HEK293 (cell line): Measurements from ENCODE around the gene BICD1.
"Not testable (repeated sequence)": the region's sequence is repeated elsewhere in the genome, so short reads cannot be mapped to it uniquely, and the experiment has no call there.

ENCODE experiments used
- CTCF ChIA-PET: fragments of 350-600 bp; formaldehyde crosslinking; extraction: SDS; loops from one replicate; lab custom pipeline; 2021; ENCODE audit warnings: antibody characterized with exemption; lab: Yijun Ruan, JAX
- POLR2A ChIA-PET: fragments of 300-600 bp; formaldehyde crosslinking; extraction: SDS; loops from one replicate; lab custom pipeline; 2020; ENCODE audit warnings: antibody characterized with exemption, inconsistent platforms; lab: Yijun Ruan, JAX
- H3K27ac ChIP-seq: fragments of 200-500 bp; sonication (Bioruptor generic); 2 replicates; pipeline ENCODE4 v1.5.1; 2014; ENCODE audit warnings: low read depth, low read length, control low read depth, inconsistent platforms; ENCODE audit errors: extremely low read depth
- H3K36me3 ChIP-seq, 2 experiments: fragments of 200-500 bp in 1 of 2; sonication (Bioruptor generic) in 1 of 2; 1 replicate in 1 of 2; 2 replicates in 1 of 2; pipeline ENCODE4 v1.5.1; 2014 to 2017; ENCODE audit warnings: inconsistent platforms in 2 of 2, low read length in 2 of 2; ENCODE audit not compliant: control insufficient read depth in 2 of 2, insufficient read depth in 1 of 2
- H3K4me1 ChIP-seq: fragments of 200-500 bp; sonication (Bioruptor generic); 2 replicates; pipeline ENCODE4 v1.5.1; 2014; ENCODE audit warnings: mild to moderate bottlenecking, low read length, inconsistent platforms; ENCODE audit not compliant: control insufficient read depth, insufficient read depth
- H3K4me3 ChIP-seq: 2 replicates; pipeline ENCODE4 v1.5.1; 2011; ENCODE audit warnings: low read depth, mild to moderate bottlenecking, control low read depth, low read length, moderate library complexity
- H3K9me3 ChIP-seq: fragments of 200-500 bp; sonication (Bioruptor generic); 2 replicates; pipeline ENCODE4 v1.5.1; 2014; ENCODE audit warnings: low read depth, low read length, inconsistent platforms; ENCODE audit not compliant: control insufficient read depth, insufficient read depth
- TCF7L2 ChIP-seq: IDR thresholded peaks from 2 replicates; pipeline ENCODE4 v1.6.1; 2011; ENCODE audit warnings: low read depth, mild to moderate bottlenecking, inconsistent platforms, low read length, moderate library complexity, borderline replicate concordance
- WT1 ChIP-seq: fragments of 450-650 bp; formaldehyde crosslinking; IDR thresholded peaks from 2 replicates; pipeline ENCODE4 v1.5.1; 2016; ENCODE audit warnings: missing biosample characterization, missing genetic modification characterization
- YY2 ChIP-seq: fragments of 450-650 bp; formaldehyde crosslinking; IDR thresholded peaks from 2 replicates; pipeline ENCODE4 v1.5.1; 2016; ENCODE audit warnings: missing biosample characterization, missing genetic modification characterization
- ZFHX2 ChIP-seq: fragments of 450-650 bp; formaldehyde crosslinking; conservative IDR thresholded peaks from 2 replicates; pipeline ENCODE4 v1.5.1; 2016; ENCODE audit warnings: missing biosample characterization, missing genetic modification characterization
- ZNF146 ChIP-seq: fragments of 450-650 bp; formaldehyde crosslinking; IDR thresholded peaks from 2 replicates; pipeline ENCODE4 v1.5.1; 2016; ENCODE audit warnings: missing biosample characterization, missing genetic modification characterization
- ZNF266 ChIP-seq: fragments of 450-650 bp; formaldehyde crosslinking; IDR thresholded peaks from 2 replicates; pipeline ENCODE4 v1.5.1; 2016; ENCODE audit warnings: missing biosample characterization, missing genetic modification characterization, low read depth
- ZNF341 ChIP-seq: fragments of 450-650 bp; formaldehyde crosslinking; IDR thresholded peaks from 2 replicates; pipeline ENCODE4; 2016; ENCODE audit warnings: low read depth, missing biosample characterization, missing genetic modification characterization
- ZNF350 ChIP-seq: fragments of 450-650 bp; formaldehyde crosslinking; IDR thresholded peaks from 2 replicates; pipeline ENCODE4 v1.5.0; 2017; ENCODE audit warnings: missing biosample characterization, mild to moderate bottlenecking, missing genetic modification characterization
- ZNF433 ChIP-seq: fragments of 450-650 bp; formaldehyde crosslinking; IDR thresholded peaks from 2 replicates; pipeline ENCODE4 v1.5.1; 2016; ENCODE audit warnings: missing biosample characterization, missing genetic modification characterization, low read depth
- ZNF501 ChIP-seq: fragments of 450-650 bp; formaldehyde crosslinking; IDR thresholded peaks from 2 replicates; pipeline ENCODE4 v1.5.1; 2016; ENCODE audit warnings: missing biosample characterization, missing genetic modification characterization
- ZNF707 ChIP-seq: fragments of 450-650 bp; formaldehyde crosslinking; IDR thresholded peaks from 2 replicates; pipeline ENCODE4 v1.5.1; 2016; ENCODE audit warnings: missing biosample characterization, missing genetic modification characterization
- TF ChIP-seq, protein P1 (sequence below): fragments of 450-650 bp; formaldehyde crosslinking; IDR thresholded peaks from 2 replicates; pipeline ENCODE4 v1.5.1; 2016; ENCODE audit warnings: missing biosample characterization, missing genetic modification characterization
- TF ChIP-seq, protein P2 (sequence below): fragments of 450-650 bp; formaldehyde crosslinking; IDR thresholded peaks from 2 replicates; pipeline ENCODE4 v1.5.1; 2016; ENCODE audit warnings: missing biosample characterization, missing genetic modification characterization
- TF ChIP-seq, protein P3 (sequence below): fragments of 450-650 bp; formaldehyde crosslinking; IDR thresholded peaks from 2 replicates; pipeline ENCODE4 v1.5.1; 2016; ENCODE audit warnings: missing biosample characterization, missing genetic modification characterization
- TF ChIP-seq, protein P4 (sequence below): fragments of 450-650 bp; formaldehyde crosslinking; IDR thresholded peaks from 2 replicates; pipeline ENCODE4 v1.5.1; 2016; ENCODE audit warnings: missing biosample characterization, missing genetic modification characterization

Gene BICD1

DNA sequence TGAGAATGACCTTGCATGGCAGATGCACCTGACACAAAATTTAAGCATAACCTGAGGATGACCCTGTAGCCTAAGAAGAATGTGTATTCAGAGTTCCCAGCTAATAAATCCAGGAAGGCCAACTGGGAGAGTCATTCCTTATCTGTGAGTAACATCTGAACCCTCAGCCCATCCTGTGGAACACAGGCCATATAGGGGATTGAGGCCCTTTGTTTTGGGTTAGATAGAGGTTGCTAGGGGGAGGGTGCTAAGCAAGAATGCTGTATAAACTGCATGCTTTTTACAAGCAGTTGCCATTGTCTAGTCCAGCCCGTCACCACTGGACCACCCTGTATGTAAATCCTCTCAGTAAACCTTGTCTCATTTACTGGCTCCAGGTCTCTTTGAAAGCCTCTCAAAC is 77.0 kb downstream of the BICD1 start (continued):
- TF ChIP-seq, protein P1, sequence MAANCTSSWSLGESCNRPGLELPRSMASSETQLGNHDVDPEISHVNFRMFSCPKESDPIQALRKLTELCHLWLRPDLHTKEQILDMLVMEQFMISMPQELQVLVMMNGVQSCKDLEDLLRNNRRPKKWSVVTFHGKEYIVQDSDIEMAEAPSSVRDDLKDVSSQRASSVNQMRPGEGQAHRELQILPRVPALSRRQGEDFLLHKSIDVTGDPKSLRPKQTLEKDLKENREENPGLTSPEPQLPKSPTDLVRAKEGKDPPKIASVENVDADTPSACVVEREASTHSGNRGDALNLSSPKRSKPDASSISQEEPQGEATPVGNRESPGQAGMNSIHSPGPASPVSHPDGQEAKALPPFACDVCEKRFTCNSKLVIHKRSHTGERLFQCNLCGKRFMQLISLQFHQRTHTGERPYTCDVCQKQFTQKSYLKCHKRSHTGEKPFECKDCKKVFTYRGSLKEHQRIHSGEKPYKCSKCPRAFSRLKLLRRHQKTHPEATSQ (tag by site-specific recombination): no peak
- no peak for TF ChIP-seq WT1
- no peak for TF ChIP-seq ZNF266 (tag by site-specific recombination)
- no peak for TF ChIP-seq TCF7L2
- TF ChIP-seq ZNF501 (tag by site-specific recombination): no peak
- TF ChIP-seq ZNF341 (tag by site-specific recombination): no peak

DNA sequence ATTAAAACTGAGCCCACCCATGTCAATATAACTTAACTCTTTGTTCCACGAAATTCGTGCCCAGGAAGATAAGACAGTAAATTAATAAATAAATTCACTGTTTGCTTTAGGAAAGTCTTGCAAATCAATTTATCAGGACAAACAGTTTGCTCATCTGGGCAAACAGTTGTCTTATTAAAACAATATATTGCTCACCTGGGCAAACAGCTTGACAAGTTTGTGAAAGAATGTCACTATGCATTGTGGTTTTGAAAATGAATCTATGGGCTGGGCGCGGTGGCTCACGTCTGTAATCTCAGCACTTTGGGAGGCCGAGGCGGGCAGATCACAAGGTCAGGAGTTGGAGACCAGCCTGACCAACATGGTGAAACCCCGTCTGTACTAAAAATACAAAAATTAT is 80.5 kb downstream of the BICD1 start:
- H3K4me1 ChIP-seq, H3K9me3 ChIP-seq, POLR2A ChIA-PET, H3K27ac ChIP-seq, H3K36me3 ChIP-seq, H3K4me3 ChIP-seq: not testable (repeated sequence)
- CTCF ChIA-PET: interaction anchor here (0.6 kb wide), 1 partner anchor 9 kb away, joined by 3 read pairs; no protein-coding TSS in a partner anchor

DNA sequence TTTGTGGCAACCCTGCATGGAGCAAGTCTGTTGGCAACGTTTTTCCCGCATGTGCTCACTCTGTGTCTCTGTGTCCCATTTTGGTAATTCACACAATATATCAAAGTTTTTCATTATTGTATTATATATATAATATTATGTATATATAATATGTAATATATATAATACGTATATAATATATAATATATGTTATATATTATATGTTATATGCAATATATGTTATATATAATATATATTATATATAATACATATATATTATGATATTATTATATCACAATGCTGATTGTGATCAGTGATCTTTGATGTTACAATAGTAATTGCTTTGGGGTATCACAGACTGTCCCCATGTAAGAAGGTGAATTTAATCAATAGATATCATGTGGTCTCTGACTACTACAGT is 84.8 kb downstream of the BICD1 start:
- H3K9me3 ChIP-seq: no peaks in the 10 kb centered on the region
- CTCF ChIA-PET: no interaction called here
- POLR2A ChIA-PET: no interaction called here
- H3K4me3 ChIP-seq: no peak overlapping the region
- no peaks in the 10 kb centered on the region for H3K36me3 ChIP-seq
- TF ChIP-seq, protein P2, sequence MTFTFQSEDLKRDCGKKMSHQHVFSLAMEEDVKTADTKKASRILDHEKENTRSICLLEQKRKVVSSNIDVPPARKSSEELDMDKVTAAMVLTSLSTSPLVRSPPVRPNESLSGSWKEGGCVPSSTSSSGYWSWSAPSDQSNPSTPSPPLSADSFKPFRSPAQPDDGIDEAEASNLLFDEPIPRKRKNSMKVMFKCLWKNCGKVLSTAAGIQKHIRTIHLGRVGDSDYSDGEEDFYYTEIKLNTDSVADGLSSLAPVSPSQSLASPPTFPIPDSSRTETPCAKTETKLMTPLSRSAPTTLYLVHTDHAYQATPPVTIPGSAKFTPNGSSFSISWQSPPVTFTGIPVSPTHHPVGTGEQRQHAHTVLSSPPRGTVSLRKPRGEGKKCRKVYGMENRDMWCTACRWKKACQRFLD (tag by site-specific recombination): no peak
- no peak for TF ChIP-seq ZNF707
- TF ChIP-seq ZNF433: no peak
- TF ChIP-seq, protein P3, sequence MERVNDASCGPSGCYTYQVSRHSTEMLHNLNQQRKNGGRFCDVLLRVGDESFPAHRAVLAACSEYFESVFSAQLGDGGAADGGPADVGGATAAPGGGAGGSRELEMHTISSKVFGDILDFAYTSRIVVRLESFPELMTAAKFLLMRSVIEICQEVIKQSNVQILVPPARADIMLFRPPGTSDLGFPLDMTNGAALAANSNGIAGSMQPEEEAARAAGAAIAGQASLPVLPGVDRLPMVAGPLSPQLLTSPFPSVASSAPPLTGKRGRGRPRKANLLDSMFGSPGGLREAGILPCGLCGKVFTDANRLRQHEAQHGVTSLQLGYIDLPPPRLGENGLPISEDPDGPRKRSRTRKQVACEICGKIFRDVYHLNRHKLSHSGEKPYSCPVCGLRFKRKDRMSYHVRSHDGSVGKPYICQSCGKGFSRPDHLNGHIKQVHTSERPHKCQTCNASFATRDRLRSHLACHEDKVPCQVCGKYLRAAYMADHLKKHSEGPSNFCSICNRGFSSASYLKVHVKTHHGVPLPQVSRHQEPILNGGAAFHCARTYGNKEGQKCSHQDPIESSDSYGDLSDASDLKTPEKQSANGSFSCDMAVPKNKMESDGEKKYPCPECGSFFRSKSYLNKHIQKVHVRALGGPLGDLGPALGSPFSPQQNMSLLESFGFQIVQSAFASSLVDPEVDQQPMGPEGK (tag by site-specific recombination): no peak
- no peak for TF ChIP-seq YY2 (tag by site-specific recombination)
- TF ChIP-seq ZFHX2 (tag by site-specific recombination): no peak
- no peak for TF ChIP-seq ZNF350
- no peak overlapping the region for H3K27ac ChIP-seq
- no peaks in the 10 kb centered on the region for H3K4me1 ChIP-seq

DNA sequence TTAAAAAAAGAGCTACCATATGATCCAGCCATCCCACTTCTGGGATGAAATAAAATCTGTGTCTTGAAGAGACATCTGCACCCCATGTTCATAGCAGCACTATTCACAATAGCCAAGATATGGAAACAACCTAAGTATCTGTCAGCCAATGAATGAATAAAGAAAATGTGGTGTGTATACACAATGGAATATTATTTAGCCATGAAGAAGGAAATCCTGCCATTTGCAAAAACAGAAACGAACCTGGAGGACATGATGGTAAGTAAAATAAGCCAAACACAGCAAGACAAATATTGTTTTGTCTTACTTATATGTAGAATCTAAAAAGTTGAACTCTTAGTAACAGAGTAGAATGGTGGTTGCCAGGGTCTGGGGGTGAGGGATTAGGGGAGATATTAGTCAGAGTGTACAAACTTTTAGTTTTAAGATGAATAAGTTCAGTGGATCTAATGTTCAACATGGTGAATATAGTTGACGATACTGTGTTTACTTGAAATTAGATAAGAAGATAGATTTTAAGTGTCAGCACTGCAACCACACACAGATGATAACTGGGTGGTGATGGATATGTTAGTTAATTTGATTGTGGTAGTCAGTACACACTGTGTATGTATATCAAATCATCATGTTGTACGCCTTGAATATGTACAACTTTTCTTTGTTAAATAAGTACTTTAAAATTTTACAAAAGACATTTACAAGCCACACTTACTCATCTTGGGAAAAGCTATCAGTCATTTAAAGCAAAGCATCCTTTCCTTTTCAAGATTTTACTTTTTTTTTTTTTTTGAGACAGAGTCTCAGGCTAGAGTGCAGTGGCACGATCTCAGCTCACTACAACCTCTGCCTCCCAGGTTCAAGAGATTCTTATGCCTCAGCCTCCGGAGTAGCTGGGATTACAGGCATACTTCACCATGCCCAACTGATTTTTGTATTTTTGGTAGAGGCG is 89.9 kb downstream of the BICD1 start:
- CTCF ChIA-PET: interaction anchor here (0.7 kb wide), 1 partner anchor 64 kb away, joined by 5 read pairs; no protein-coding TSS in a partner anchor
- TF ChIP-seq ZNF146 (tag by site-specific recombination): peak; percentile 89
- TF ChIP-seq, protein P4, sequence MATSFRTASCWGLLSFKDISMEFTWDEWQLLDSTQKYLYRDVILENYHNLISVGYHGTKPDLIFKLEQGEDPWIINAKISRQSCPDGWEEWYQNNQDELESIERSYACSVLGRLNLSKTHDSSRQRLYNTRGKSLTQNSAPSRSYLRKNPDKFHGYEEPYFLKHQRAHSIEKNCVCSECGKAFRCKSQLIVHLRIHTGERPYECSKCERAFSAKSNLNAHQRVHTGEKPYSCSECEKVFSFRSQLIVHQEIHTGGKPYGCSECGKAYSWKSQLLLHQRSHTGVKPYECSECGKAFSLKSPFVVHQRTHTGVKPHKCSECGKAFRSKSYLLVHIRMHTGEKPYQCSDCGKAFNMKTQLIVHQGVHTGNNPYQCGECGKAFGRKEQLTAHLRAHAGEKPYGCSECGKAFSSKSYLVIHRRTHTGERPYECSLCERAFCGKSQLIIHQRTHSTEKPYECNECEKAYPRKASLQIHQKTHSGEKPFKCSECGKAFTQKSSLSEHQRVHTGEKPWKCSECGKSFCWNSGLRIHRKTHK (tag by site-specific recombination): no peak

More for the DNA sequence above, 89.9 kb downstream of the BICD1 start:
- Histone ChIP-seq H3K9me3 (no peaks in the 10 kb centered on the region), H3K27ac (no peak overlapping the region), H3K4me1 (no peaks in the 10 kb centered on the region), H3K36me3 (no peaks in the 10 kb centered on the region), H3K4me3 (no peak overlapping the region)
- POLR2A ChIA-PET: no interaction called here
